Body of pancreas (tissue), 4 donors: ENCODE results near the gene RAF1. TPM values are rescaled to one million over a fixed set of nuclear protein-coding genes. Genes with fewer than 3 reads are reported as not detected.

Source experiments
- ATAC-seq: fragments of 150-250 bp; one replicate; pipeline ENCODE4 v1.9.1; 2016
- DNase-seq, 4 donors: peaks; one replicate each; pipeline ENCODE4 v3.0.0-alpha.2; 2019
- H3K27ac ChIP-seq, 4 donors: fragments of 200-600 bp; sonication (generic); 1 replicate in 3 of 4; 2 replicates in 1 of 4; pipeline versions ENCODE4 v1.5.1 to v1.6.1; 2016 to 2019; ENCODE audit warnings: mild to moderate bottlenecking in 1 of 4, mixed read lengths in 1 of 4, moderate library complexity in 1 of 4
- H3K27me3 ChIP-seq, 2 donors: fragments of 200-600 bp; sonication (generic); one replicate each; pipeline ENCODE4 v1.6.0; 2016; ENCODE audit warnings: mild to moderate bottlenecking in 1 of 2
- H3K36me3 ChIP-seq, 2 donors: fragments of 200-600 bp; sonication (generic); replicated peaks in 1 of 2; 2 replicates each; pipeline ENCODE4 v1.5.1; 2016; ENCODE audit warnings: low read depth in 2 of 2; ENCODE audit not compliant: insufficient read depth in 1 of 2
- H3K4me1 ChIP-seq: fragments of 200-600 bp; sonication (generic); one replicate; pipeline ENCODE4 v1.6.0; 2016
- H3K4me3 ChIP-seq, 2 donors: fragments of 200-600 bp; sonication (generic); 1 replicate in 1 of 2; 2 replicates in 1 of 2; pipeline ENCODE4 v1.5.1; 2016 to 2019
- H3K9me3 ChIP-seq, 3 donors: fragments of 200-600 bp; sonication (generic); 1 replicate in 2 of 3; 2 replicates in 1 of 3; pipeline ENCODE4 v1.5.1; 2016
- CTCF ChIP-seq, 7 experiments: fragments of 450-650 bp in 4 of 7; fragments of 200-600 bp in 3 of 7; sonication (generic) in 3 of 7; IDR thresholded peaks; one replicate each; pipeline ENCODE4 v1.5.1; 2016 to 2019; ENCODE audit warnings: antibody characterized with exemption in 7 of 7
- POLR2A ChIP-seq, 3 donors: fragments of 450-650 bp; IDR thresholded peaks; one replicate each; pipeline ENCODE4 v1.6.1; 2016; ENCODE audit warnings: antibody characterized with exemption in 3 of 3, mild to moderate bottlenecking in 2 of 3
- WGBS, 2 donors: methylation state at CpG; one replicate each; pipeline ENCODE4 v1.1.5; 2017; 5-methylcytosine and 5-hydroxymethylcytosine counted together
- intact Hi-C: fragments of 100-400 bp; cut with DNase I; formaldehyde crosslinking; loops from one replicate; pipeline ENCODE4 v1.15.1; 2023
- total RNA-seq, 2 donors: library from RNA; depleted of rRNA; stranded (reverse); fragments of >200 nt; gene quantifications; one replicate each; pipeline ENCODE4 v1.1.0, GENCODE V29; 2016

The RAF1 gene
- total RNA-seq, 2 donors from 2014 or later: 52.1 to 53.7 TPM

- H3K4me1 ChIP-seq: peaks cover 12% of the 10 kb centered on the region
- no peak overlapping the region for H3K4me3 ChIP-seq
- no peak overlapping the region for H3K27ac ChIP-seq
- no peaks in the 10 kb centered on the region for H3K27me3 ChIP-seq
- intact Hi-C loops: no loop called here
- no peak for ATAC-seq
- H3K9me3 ChIP-seq: no peaks in the 10 kb centered on the region
- 96 to 100% methylated on average over 4 of the region's 4 CpGs for WGBS, 2 donors
- no peak for DNase-seq
- no peak for TF ChIP-seq CTCF (IDR thresholded peaks at IDR 0.05)
- H3K36me3 ChIP-seq: peaks cover 4 to 19% of the 10 kb centered on the region in 2 donors
Measured at GRCh38 chr3:12590096-12590495, 73.8 kb downstream of the RAF1 start.

- DNase-seq: no peak
- H3K27me3 ChIP-seq: no peaks in the 10 kb centered on the region
- H3K36me3 ChIP-seq: peaks cover 4 to 33% of the 10 kb centered on the region in 2 donors
- intact Hi-C loops: no loop called here
- no peak overlapping the region for H3K4me3 ChIP-seq
- TF ChIP-seq CTCF (IDR thresholded peaks at IDR 0.05) (no peak), POLR2A (IDR thresholded peaks at IDR 0.05) (no peak)
- H3K9me3 ChIP-seq: no peaks in the 10 kb centered on the region
- H3K27ac ChIP-seq: no peak overlapping the region
- 71 to 82% methylated on average over 7 of the region's 7 CpGs for WGBS, 2 donors
- H3K4me1 ChIP-seq: peaks cover 12% of the 10 kb centered on the region
- no peak for ATAC-seq
Measured at GRCh38 chr3:12588039-12589009, 75.6 kb downstream of the RAF1 start.

- Histone ChIP-seq H3K4me3 (no peak overlapping the region), H3K4me1 (no peaks in the 10 kb centered on the region), H3K9me3 (no peaks in the 10 kb centered on the region), H3K27me3 (no peaks in the 10 kb centered on the region), H3K27ac (no peak overlapping the region), H3K36me3 (peaks cover 4 to 47% of the 10 kb centered on the region in 2 donors)
- TF ChIP-seq POLR2A (IDR thresholded peaks at IDR 0.05) (no peak), CTCF (IDR thresholded peaks at IDR 0.05) (no peak)
- DNase-seq (no peak), ATAC-seq (no peak)
- intact Hi-C loops: no loop called here
- WGBS, 2 donors: 73 to 85% methylated on average over 3 of the region's 3 CpGs
Measured at GRCh38 chr3:12586403-12586802, 77.5 kb downstream of the RAF1 start.

- intact Hi-C loops: no loop called here
- Histone ChIP-seq H3K9me3 (no peaks in the 10 kb centered on the region), H3K27me3 (no peaks in the 10 kb centered on the region), H3K4me3 (no peak overlapping the region), H3K36me3 (peaks cover 4 to 47% of the 10 kb centered on the region in 2 donors), H3K4me1 (no peaks in the 10 kb centered on the region), H3K27ac (no peak overlapping the region)
- no peak for ATAC-seq
- no peak for DNase-seq
- TF ChIP-seq POLR2A (IDR thresholded peaks at IDR 0.05) (no peak), CTCF (IDR thresholded peaks at IDR 0.05) (no peak)
- WGBS, 2 donors: 73 to 78% methylated on average over 5 of the region's 5 CpGs
Measured at GRCh38 chr3:12585970-12586369, 77.9 kb downstream of the RAF1 start.
